Hypothalamus (tissue), 51 donors: Measurements from ENCODE around the gene WRAP73.

ENCODE experiments used
- DNase-seq, 51 donors: peaks; one replicate each; lab custom pipeline; 2025; lab: John Stamatoyannopoulos, UW

Gene WRAP73

GRCh38 chr1:3649342-3650247 is at the start of gene WRAP73:
Gene WRAP73, minus strand, starts transcription at chr1:3650103. Its CDS starts 104 bp downstream, at chr1:3649999.
- peak; percentile 11 to 88 (median 71) for DNase-seq

GRCh38 chr1:3699596-3699995 is 49.7 kb upstream of the WRAP73 start:
- DNase-seq: no peak

- no peak for DNase-seq
These were observed 48.9 kb upstream of the WRAP73 start for GRCh38 chr1:3698660-3699408.

DNA sequence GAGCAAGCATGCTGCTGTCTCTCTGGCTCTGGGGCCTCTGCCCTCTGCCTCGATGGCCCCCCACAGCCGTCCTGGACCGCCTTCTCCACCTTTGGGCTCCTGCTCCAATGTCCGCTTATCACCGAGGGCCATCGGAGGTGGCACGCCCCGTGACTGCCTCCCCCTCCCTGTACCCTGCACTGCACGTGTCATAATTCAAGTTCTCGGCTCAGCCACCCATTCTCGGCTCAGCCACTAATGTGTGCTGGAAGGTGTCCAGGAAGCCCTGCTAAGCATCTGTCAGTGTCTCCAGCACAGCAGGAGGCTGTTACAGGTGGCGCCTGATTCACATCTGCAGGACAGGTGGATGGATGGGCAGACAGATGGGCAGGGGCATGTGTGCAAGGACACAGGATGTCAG is 47.9 kb upstream of the WRAP73 start:
- no peak for DNase-seq

- no peak for DNase-seq
These were observed 47.2 kb upstream of the WRAP73 start for GRCh38 chr1:3697104-3697503.

- DNase-seq: no peak
These were observed 46.8 kb upstream of the WRAP73 start for GRCh38 chr1:3696689-3697088.

DNA sequence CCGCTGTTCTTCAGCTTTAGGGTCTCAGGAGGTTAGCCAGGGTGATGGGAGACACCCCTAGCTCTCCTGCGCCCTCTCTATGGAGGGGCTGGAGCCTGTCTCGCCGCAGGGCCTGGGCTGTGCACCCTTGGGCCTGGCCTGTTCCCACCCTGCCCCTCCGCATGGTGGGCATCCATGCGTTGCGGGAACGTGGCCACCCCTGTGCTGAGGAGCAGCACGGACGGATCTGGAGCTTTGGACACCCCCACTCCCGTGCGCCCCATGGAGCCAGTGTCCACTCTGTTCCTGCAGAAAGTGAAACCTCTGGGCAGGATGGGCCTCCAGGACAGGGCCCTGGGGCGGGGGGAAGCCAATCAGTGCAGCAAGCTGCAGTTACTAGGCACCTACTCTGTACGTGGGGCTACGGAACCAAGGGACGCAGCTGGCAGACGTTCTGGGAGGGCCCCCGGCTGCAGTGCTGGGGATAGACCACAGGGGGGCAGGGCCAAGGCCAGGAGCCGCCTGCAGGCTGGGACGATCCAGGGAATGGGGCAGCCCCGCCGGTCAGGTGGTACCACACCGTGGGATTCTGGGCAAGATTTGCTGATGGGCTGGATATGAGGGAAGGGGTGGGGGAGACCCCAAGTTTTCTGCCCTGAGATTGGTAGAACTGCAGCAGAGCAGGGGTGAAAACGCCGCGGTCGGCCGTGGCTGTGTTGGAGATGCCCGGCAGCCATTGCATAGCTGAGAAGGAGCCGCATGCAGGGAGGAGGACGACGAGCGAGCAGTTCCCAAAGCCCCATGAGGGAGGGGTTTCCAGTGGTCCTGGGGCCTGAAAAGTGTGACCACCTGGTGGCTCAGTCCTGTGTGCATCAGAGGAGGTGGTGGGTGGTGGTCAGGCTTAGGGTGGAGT is 45.7 kb upstream of the WRAP73 start:
- peak in 36 of 51 donors; percentile 10 to 77 (median 37) for DNase-seq

DNA sequence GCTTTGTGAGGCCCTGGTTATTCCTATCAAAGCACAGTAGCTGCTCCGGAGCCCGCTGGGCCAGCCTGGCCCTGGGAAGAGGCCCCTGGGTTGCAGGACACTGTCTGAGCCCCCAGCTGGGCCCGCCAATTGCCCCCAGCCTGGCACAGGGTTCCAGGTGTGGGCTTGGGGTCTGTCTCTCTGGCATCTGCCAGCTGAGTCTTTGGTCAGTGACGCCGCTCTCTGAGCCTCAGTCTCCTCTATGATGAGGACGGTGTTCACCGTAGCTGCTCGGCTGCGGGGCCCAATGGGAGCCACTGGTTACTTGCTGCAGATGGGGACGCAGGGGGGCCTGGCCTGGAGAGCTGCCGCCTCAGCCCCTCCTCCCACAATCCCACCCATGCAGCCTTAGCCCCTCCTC is 43.4 kb upstream of the WRAP73 start:
- DNase-seq: no peak

DNA sequence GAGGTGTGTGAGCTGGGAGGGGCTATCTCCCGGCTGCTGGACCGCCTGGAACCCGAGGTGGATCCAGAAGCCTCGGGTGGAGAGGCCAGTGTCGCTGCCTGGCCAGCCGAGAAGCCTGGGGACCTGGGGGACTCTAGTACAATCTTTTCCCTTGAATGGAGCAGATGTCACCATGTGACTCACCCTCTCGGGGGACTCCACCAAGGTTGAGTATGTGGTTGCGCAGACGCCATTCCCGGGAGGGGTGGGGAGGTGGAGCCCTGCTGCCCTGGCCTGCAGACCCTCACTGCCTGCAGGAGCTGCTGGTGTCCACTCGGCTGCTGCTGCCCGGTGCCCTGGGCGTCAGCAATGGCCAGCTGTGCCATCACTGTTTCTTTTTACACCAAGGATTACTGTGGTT is 42.7 kb upstream of the WRAP73 start:
- no peak for DNase-seq

GRCh38 chr1:3691421-3692204 is 41.7 kb upstream of the WRAP73 start:
- no peak for DNase-seq

GRCh38 chr1:3690282-3691065 is 40.6 kb upstream of the WRAP73 start:
- no peak for DNase-seq

- no peak for DNase-seq
These were observed 39.3 kb upstream of the WRAP73 start for GRCh38 chr1:3689138-3689750.

DNA sequence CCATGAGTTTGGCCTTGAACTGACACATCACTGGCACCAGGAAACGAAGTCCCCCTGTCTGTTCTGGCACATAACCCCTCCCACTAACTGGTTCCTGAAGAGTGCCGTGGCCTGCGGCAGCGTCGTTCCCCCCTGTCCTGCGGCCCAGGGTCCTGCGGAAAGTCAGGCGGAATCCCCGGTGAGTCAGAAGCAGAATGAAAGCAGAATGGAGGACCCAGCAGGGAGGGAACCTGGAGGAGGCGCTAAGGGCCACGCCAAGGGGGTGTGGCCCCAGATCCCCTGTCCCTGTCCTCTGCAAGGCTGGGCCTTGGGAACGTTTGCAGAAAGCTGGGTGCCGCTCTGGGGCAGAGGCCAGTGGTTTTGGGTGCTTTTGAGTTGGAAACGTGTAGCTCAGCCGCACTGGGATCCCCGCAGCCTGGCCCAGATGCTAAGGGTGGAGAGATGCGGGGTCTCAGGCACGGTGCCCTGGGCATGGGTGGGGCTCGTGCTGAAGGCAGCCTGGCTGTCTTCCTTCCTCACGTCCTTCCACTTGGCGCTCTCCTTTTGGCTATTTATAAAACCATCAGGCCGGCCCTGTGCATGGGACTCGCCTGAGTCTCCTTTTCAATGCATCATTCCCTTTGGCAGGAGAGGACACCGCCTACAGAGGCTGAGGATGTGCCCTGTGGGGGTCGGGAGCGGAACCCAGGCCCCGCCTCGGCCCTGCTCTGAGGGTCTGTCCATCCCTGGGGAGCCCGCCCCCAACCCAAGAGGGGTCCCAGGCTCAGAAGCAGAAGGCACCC is 38.6 kb upstream of the WRAP73 start:
- DNase-seq: no peak

DNA sequence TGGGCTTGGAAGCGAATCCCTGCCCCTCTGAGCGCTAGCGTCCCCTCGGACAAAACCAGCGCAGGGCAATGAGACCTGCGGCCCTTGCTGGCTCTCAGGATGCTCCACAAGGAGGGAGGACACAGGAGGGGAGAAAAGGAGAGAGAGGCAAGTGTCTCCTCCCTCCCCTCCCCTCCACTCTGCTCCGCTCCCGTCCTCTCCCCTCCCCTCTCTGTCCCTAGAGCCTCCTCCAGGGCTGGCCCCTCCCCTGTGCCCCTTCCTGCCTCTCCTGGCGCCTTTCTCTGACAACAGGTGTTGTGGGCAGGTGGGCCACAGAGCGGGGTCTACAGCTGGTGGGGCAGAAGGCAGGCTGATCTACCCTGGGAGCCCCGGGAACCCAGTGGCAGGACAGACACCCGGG is 37.6 kb upstream of the WRAP73 start:
- no peak for DNase-seq

GRCh38 chr1:3685906-3686305 is 36.0 kb upstream of the WRAP73 start:
- DNase-seq: no peak

GRCh38 chr1:3685222-3685621 is 35.3 kb upstream of the WRAP73 start:
- DNase-seq: no peak

- DNase-seq: no peak
These were observed 34.1 kb upstream of the WRAP73 start for GRCh38 chr1:3683992-3684391.

- no peak for DNase-seq
These were observed 33.3 kb upstream of the WRAP73 start for GRCh38 chr1:3683197-3683596.
